G401.6 (cell line): Measurements from ENCODE around the gene KRT40.

Experiments used
- FAIRE-seq: peaks from 2 replicates; lab custom pipeline; 2012; peaks lifted over from hg19 to GRCh38; lab: Jason Lieb, UNC

KRT40 gene

DNA sequence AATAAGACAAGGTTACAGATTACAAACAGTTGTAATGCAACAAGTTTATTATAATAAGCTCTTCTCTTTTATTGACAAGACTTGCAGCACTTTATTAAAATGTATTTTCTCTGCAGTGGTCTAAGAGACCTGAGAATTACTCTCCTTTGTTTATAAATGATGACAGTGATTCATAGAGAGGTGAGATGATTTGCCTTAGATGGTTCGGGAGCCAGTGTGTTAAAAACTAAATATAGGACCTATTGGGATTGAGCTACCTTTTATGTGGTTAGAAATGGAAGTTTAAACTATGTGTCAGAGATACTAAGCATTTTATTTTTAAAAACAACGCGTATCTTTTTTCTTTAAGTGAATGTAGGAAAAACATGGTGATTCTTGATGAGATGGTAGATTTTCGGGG, 12.7 kb upstream of the KRT40 start:
- no peak for FAIRE-seq

DNA sequence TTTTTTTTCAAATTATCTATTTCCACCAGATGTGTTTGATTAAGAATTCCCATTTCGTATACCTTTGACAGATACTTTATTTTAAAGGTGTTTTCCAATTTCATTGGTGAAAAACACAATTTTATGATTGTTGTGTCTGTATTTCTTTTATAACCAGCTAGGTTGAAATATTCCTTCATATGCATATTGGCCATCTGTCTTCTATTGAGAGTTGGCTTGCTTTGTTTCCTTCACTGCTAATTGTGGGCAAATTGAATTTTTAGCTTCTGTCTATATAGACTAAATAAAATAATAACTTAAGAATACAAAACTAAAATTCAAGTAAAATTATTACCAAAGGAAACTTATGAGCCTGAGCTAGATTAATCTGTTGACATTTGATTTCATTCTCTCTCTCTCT, 11.0 kb upstream of the KRT40 start:
- no peak for FAIRE-seq

DNA sequence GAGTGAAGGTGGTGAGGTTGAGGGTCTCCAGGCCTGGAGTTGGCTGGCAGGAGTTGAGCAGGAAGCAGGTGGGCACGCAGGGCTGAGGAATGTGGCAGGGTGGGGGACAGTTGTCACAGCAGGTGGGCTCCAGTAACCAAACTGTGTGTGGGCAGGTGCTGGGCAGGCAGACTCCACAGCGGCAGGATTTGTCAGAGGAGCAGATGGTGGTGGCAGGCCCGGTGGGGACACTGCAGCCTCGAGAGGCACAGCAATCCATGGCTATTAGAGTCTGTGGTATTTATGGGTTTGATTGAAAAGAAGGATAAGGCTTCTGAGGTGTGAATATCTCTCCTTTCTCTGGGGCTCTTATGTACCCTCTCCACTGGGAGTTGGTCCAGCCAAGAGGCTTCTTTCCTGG, 9.7 kb upstream of the KRT40 start, which contains the start of gene KRTAP3-3:
KRTAP3-3 (minus strand) TSS at position 326 of the 400 bp plus-strand sequence; CDS start at position 259, 67 bp downstream.
- no peak for FAIRE-seq

DNA sequence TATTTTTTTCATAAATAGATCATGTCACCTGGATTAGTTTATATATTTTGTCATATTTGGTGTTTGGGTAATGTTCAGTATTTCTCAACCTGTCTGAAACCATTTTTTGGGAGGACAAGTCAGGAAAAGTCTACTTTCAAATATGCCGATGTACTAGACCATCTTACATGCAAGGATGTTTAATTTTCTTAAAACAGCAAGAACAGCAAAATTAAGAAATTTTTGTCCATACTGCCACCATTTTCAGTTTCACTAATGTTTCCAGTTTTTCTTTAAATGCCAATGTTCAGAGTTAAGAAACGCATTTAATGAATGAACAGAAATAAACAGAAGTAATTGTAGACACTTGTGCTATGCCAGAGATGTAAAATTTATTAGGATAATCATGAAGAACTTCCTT, 9.0 kb upstream of the KRT40 start:
- FAIRE-seq: no peak

DNA sequence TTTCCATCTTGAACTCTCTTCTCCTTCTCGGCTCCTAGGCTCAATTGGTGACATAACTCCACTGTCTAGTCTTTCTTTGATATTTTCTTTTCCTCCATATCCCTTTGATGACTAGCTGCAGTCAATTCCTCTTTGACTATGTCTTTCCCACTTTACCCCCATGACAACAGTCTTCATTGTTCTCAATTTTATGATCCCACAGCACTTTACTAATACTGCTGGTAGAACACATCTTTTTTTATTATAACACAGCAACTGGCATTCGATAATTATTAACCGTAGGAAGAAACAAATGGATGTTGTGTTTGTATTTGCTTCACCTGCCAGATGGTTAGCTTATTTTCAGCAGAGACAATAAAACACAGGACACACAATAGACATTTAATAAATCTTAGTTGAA, 8.5 kb upstream of the KRT40 start:
- no peak for FAIRE-seq

DNA sequence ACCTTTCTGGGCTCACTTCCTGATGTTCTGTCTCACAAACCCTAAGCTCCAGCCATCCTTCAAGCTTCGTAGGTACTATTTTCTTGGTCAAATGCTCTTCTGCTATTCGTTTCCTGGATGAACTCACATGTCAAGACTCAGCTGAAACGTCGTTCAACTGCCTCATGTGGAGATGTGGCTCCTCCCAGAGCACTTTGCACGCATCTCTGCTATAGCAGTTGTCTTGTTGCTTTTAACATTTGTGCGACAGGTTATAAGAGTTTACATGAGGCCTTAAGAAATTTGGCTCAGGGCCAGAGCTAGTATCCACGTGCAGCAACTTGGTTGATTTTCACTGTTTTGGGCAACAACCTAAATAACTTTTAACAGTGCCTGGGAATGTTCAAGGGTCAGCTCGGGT, 2.8 kb upstream of the KRT40 start:
- FAIRE-seq: no peak

DNA sequence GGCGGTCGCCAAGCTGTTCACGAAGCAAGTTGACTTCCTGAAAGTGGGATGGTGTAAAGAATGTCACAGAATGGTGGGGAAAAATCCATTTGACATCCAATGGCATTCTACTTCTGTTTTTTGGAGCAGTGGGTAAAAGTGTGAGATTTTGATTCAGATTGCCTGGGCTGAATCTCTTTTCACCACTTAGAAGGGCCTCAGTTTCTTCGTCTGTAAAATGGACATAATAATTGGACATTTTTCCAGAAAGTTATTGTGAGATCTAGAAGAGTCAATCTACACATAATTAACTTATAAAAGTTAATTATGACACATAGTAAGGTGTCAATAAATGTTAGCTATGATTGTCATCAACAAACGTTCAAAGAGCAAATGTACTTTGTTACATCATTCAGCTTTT, 3.0 kb downstream of the KRT40 start:
- no peak for FAIRE-seq

DNA sequence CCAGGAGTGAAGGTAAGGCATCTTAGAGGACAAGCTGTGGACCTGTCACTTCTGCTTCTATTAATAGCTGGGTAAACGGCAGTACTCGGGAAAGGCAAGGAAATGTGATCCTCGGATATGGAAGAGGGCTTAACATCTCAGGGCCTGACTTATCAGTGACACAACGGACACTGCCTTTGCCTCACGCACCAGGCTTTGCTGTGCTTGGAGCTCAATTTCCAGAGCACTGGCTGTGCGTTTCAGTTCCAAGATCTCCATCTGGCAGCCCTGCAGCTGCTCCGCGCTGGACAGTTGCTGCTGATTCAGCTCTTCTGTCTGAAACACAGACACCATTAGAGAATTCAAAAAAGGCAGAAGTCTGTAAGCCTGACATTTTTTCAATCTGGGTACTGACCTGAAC, 3.5 kb downstream of the KRT40 start:
- no peak for FAIRE-seq

DNA sequence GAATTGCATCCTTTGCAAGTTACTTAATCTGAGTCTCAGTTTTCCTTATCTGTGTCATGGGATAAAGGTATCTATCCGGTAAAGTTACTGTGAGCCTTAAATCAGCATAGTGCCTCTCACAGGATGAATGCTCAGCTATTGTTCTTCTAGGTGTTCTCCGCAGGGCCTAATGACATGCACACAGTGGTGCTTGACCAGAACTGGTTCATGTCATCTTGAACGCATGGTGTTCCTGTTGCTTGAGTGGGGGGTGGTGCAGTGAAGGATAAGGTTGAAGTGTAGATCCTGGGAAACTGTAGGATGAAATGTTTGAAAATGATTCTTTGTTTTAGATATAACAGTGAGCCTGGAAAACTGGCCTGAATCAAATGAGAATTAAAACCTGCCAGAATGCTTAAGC, 4.0 kb downstream of the KRT40 start:
- FAIRE-seq: no peak

DNA sequence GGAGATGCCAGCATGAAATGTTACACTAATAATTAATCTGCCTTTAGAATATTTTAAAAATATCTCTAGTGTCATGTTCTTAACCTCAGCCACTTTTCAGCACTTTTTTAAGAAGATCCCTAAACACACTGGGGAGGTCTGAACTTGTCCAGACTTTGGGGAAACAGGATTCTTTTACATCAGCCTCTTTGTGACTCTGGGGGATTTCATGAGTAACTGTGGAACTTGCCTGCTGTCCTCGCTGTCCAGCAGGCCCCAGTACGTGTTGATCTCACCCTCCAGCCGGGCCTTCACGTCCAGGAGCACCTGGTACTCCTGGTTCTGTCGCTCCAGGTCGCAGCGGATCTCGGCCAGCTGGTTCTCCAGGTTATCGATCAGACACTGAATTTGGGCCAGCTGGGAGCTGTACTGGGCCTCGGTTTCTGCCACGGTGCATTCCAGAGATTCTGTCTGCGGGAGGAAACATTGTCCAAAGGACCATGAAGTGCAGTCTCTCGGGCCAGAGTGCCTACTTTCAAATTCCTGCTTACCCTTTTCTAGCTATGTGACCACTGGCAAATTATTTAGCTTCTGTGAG, 5.5 kb downstream of the KRT40 start:
- FAIRE-seq: no peak

DNA sequence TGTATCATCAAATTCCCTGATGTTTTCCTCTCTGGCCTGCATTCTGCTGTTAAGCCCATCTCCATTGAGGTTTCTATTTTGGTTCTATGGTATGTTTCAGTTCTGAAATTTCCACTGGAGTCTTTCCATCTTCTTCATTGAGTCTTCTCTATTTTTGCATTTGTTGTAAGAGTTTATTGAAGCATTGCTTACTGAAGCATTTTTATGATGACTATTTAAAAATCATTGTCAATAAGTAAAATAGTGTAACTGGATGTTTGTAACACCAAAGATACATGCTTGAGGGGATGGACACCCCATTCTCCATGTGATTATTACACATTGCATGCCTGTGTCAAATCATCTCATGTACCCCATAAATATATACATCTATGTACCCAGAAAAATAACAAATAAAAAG, 8.6 kb downstream of the KRT40 start:
- no peak for FAIRE-seq

DNA sequence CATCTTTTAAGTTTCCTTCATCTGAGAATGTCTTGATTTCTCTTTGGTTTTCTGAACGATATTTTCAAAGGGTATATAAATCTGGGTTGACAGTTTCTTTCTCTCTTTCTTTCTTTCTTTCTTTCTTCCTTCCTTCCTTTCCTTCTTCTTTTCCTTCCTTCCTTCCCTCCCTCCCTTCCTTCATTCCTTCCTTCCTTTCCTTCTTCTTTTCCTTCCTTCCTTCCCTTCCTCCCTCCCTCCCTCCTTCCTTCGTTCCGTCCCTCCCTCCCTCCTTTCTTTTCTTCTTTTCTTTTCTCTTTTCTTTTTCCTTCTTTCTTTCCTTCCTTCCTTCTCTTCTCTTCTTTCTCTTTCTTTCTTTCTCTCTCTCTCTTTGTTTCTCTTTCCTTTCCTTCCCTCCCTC, 9.8 kb downstream of the KRT40 start:
- no peak for FAIRE-seq

DNA sequence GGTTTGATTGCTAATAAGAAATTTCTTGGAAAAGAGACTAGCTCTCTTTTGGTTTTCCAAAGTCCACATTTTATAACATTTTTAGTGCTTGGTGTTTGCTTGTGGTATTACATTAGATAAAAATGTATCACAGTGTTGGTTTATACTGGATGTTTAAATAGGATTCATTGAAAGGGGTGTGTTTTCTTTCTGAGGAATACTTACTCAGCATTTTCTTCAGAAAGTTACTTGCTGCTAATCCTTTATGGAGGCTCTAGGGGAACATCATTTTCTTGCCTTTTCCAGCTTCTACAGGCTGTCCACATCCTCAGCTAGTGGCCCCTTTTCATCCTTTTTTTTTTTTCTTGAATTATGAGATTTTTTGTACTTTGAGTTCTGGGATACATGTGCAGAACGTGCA, 16.5 kb downstream of the KRT40 start:
- no peak for FAIRE-seq

DNA sequence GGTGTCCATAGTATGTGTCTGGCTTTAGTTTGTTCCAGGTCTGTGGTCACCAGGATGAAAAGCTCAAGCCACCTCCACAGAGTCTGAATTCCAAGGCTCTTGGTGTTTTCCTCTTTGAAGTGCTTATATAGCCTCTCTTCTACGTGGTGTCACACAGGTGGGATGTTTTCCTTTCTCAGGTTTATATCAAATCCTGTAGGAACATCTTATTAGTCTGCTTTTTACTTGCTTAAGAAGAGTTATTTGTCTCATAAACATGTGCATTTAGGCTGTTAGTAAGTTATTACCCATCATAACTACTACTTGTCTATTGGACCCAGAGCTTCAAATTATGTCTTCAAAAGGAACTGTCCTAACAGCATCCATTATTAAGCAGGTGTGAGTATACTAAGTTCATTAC, 17.3 kb downstream of the KRT40 start, which contains the start of gene KRT39:
KRT39 (minus strand) TSS at position 101 of the 400 bp plus-strand sequence; CDS start at position 9, 92 bp downstream.
- no peak for FAIRE-seq

DNA sequence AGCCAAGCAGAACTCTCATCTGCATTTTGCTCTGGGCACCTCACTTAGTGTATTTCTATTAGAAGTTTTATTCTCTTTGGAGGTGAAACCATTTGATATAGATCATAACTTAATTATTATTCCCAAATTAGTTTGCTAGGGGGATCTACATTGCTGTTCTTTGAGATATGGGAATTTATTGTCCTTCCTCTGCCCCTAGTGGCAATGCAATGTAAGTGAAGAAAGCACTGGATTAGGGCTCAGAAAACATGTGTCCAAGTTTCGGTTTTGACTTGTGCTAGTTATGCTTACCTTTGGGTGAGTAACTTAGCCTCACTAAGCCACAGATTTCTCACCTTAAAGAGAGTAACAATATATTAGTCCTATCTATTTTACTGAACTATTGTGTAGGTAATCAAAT, 20.3 kb downstream of the KRT40 start:
- no peak for FAIRE-seq

DNA sequence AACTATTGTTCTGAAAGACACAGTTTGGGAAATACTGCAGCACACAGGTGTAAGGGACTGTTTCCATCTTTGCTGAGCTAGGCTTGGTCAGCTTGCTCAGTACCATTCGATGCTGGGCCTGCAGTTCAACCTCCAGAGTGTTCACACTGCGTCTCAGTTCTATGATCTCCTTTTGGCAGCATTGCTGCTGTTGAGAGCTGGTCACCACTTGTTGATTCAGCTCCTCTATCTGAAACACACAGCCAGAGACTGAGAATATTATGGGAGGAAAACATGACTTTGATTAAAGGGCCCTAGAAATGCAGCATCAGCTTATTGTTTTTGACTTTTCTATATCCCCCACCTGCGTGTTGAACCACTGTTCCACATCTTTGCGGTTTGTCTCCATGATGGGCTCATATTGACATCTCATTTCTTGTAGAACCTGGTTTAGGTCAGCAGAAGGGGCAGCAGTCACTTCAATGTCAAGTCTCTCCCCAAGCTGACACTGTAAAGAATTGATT, 22.0 kb downstream of the KRT40 start:
- no peak for FAIRE-seq

DNA sequence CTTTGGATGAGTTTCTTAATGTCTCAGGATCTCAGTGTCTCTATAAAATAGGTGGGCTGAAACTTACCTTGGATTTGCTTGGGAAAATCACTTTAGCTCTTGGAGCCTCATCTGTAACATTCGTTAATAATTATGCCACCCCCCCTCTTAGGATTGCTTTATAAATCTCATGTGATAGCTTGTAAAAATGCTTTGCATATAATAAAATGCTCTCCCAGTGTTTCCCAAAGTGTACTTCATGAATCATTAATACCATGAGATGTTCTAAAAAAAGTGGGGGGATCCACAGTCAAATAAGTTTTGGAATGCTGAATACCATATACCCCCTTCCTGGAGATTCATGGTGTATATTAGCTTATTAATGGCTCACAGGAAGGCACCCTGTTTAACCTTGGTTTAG, 22.5 kb downstream of the KRT40 start:
- FAIRE-seq: no peak

DNA sequence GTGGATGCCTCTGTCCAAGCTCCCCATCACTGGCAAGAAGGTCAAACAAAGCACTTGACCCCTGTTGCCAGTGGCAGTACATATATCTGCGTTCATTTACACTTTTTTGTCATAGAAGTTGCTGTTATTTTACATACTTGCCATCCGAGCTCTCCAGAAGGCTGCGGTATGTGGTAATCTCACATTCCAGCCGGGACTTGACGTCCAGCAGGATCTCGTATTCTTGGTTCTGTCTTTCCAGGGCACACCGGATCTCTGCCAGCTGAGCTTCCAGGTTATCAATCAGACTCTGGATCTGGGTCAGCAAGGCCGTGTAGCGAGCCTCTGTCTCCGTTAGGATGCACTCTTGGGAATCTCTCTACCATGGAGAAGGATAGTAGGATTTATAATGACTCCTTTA, 24.0 kb downstream of the KRT40 start:
- FAIRE-seq: no peak

DNA sequence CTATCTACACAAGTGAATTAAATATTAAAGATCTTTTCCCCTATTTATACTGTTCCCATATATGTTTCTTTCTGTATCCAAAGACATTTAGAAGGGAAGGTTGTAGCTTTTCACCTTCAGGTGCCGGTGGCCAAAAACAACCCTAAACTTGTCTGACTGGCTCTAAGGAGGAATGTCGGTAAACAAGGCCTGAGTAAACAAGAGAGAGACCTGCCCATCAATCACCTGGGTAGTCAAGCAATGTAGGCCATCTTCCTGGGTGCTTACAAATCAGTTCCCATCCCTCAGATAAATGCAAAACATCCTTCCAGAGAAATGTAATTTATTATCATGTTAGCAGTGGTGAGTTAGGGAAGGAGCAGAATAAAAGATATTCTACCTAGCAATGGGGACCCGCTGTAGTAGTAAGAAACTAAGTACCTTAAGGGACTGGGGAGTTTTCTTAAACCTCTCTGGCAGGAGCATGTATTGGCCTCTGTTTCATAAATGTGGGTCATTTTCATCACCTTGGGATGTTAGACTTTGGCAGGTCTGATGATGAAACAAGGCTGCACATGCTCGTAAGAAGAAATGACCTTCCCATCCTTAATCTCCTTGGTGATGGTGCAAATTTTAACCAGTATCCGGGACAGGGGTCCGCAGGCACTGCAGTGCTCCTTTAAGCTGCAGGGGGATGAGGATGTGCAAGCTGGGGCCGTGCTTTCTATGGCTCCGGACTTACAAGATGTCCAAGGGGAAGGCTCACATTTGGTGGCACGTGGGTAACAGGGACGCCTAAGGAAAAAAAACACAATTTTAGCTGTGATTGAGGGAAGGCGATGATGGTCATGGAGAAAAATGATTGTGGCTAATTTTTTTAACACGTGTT, 25.8 kb downstream of the KRT40 start:
- FAIRE-seq: no peak

DNA sequence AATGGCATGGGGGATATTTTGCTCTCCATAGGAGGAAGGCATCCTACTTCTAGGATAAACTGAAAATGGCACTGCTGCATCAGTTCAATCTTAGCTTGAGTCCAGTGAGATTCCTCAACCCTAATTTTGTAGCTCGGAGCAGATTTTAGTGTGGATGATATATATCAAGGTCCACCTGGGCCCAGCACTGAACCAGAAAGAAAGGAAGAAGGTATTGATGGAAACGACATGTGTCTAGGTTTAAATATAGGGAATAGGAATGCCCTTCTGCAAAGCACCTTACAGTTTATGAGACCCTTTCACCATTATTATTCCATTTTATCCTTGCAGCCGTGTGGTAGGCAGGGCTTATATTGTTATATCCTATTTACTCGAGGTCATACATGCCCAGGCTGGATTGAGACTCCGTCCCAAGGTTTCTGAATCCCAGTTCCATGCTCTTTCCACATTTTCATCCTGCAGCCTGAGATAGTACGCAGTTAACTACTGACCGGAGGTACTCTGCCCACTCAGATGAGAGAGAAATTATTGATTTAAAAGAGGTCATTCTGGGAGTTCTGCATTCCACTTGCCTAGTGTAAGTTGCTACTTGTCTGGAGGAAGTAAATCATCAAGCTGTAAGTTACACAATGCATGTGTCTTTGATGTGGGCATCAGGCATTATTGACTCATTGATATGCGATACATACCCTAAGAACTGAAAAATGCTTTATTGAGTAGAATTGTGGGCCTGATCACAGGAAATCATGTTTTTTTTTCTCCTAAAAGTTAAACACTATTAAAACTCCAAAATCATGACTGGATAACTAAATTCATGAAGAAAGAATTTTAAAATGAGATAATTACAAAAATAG, 27.5 kb downstream of the KRT40 start:
- no peak for FAIRE-seq

DNA sequence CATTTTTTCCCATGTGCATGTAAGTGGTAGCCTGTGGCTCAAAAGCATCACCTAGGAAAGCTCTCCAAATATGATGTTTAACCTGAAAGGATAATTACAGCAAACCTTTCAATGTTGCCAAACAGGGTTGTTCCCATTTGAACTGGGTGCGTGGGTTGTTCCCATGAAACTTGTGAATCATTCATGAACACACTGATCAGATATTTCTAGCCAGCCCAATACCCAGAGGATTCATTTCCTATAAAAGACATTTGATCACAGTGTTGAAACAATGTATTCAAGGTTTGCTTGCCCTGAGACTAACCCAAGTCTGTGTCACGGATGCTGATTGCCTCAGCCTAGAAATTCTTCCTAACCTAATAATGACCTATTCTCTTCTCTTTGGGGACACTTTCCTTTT, 30.2 kb downstream of the KRT40 start:
- FAIRE-seq: no peak

DNA sequence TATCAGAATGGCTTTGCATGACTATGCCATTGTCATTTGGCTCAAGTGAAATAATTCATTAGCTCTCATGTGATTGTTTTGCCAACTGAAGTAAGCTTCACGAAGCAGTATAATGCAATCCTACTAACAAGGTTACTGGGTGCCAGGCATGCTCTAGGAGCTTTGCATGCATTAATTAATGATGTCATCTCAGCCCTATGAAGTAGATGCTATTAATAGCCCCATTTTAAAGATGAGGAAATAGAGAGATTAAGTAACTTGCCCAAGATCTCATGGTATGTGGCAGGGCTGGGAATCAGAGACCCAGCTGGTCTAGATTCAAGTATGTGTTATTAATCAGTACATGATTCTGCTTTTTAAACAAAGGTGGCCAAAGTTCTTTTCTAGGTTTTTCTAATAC, 31.5 kb downstream of the KRT40 start:
- FAIRE-seq: no peak

DNA sequence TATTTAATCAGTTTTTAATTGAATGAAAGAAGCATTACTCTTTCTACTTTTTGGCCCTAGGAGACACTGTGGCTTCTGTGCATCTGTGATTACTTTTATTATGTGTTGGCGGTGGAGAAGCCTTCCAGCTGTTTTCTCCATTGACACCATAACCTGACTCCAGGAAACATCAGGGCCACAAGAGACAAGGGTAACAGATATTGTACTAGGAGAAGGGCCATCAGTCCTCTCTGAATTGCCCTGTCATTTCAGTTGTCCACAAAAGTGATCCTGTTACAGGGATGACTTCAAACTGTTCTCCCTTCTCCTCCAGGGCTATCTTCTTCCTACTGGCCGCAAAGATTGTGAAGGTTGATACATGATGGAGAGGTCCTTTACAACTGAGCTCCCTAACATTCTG, 32.0 kb downstream of the KRT40 start:
- FAIRE-seq: no peak
